ENCODE measurements around the gene AFF3. TPM values are rescaled to one million over a fixed set of nuclear protein-coding genes. Genes with fewer than 3 reads are reported as not detected.

AFF3 gene
- total RNA-seq, 1 donor from 2014 or later, result 7.3 TPM

DNA sequence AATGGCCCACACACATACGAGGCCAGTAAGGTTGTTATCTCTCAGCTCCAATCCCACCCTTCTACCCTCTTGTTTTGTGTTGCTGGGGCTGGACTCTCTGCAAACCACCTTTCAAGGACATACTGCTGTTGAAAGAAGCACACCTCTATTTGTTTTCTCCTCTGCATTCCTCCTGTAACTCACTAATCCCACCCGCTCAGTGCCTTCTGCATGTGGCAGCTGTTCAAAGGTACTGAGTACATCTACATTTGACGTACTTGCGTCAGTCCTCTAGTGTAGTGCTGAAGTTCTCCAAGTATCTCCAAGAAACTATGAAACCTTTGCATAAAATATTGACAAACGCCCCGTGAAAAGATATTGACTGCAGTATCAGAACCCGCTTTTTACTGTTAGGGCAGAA is 310.6 kb downstream of the AFF3 start:
- H3K27me3 Mint-ChIP-seq, result peaks cover 10% of the 10 kb centered on the region
- H3K4me1 Mint-ChIP-seq (ENCODE audit: low read depth), result peaks cover 2% of the 10 kb centered on the region
- TF ChIP-seq, protein P1, sequence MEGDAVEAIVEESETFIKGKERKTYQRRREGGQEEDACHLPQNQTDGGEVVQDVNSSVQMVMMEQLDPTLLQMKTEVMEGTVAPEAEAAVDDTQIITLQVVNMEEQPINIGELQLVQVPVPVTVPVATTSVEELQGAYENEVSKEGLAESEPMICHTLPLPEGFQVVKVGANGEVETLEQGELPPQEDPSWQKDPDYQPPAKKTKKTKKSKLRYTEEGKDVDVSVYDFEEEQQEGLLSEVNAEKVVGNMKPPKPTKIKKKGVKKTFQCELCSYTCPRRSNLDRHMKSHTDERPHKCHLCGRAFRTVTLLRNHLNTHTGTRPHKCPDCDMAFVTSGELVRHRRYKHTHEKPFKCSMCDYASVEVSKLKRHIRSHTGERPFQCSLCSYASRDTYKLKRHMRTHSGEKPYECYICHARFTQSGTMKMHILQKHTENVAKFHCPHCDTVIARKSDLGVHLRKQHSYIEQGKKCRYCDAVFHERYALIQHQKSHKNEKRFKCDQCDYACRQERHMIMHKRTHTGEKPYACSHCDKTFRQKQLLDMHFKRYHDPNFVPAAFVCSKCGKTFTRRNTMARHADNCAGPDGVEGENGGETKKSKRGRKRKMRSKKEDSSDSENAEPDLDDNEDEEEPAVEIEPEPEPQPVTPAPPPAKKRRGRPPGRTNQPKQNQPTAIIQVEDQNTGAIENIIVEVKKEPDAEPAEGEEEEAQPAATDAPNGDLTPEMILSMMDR (IDR thresholded peaks at IDR 0.05; ENCODE audit: unreplicated experiment), result no peak
- no peak for DNase-seq (ENCODE audit: low spot score, unreplicated experiment)
- H3K9me3 Mint-ChIP-seq (ENCODE audit: low read depth), result peaks cover 10% of the 10 kb centered on the region
- H3K27ac Mint-ChIP-seq, result no peak overlapping the region
- H3K36me3 Mint-ChIP-seq (ENCODE audit: insufficient read depth), result no peaks in the 10 kb centered on the region
- no peak overlapping the region for H3K4me3 Mint-ChIP-seq (ENCODE audit: low read depth)

DNA sequence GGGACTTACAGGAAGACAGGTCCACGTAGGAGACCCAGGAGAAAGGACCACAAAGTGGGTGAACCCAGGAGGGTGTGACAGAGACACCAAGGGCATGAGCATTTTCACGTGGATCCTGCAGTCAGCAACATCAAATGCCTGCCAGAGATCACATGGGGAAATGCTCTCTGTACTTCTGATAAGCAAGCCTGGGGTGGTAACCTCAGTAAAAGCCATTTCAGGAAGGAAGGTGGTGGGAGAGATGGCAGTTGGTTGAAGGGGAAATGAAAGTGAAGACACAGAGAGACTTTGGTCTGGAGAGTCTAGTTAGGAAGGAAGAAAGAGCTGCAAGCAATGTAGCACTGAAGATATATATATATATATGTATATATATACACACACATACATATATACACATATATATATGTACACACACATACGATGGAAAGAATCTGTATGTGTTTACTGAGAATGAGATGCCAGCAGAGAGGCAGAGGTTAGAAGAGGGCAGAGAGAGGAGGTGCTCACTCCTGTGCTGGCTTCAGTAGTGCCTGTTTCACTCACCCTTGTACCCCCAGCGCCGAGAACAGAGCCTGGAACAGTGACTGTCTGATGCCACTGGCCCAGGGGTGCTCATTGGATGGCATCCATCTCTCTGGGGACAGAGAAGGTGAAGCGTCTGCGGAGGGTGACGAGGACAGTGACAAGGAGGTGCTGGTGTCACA is 314.9 kb downstream of the AFF3 start:
- H3K9me3 Mint-ChIP-seq (ENCODE audit: low read depth), result peaks cover 2% of the 10 kb centered on the region
- no peak overlapping the region for H3K27ac Mint-ChIP-seq
- H3K4me3 Mint-ChIP-seq (ENCODE audit: low read depth), result no peak overlapping the region
- H3K4me1 Mint-ChIP-seq (ENCODE audit: low read depth), result peaks cover 7% of the 10 kb centered on the region
- DNase-seq (ENCODE audit: low spot score, unreplicated experiment), result no peak
- peaks cover 17% of the 10 kb centered on the region for H3K27me3 Mint-ChIP-seq
- TF ChIP-seq, protein P1 (IDR thresholded peaks at IDR 0.05; ENCODE audit: unreplicated experiment), result no peak
- no peaks in the 10 kb centered on the region for H3K36me3 Mint-ChIP-seq (ENCODE audit: insufficient read depth)

DNA sequence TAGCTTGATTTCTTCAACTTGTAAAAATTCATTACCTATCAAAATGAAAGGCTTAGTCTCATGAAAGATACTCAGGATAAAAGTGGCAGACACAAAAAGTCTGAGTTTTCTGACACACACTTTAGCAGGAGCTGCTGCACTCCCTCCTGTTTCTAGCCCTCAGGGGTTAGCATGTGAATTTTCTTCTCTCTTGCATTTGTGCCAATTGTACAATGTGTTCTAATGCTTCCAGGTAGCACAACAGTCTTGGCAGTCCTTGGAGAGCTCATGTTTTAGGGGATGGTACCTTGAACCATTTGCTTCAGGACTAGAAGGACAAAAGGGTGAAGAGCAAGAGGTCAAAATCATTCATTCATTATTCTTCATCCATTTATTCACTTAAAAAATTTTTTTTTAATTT is 316.8 kb downstream of the AFF3 start:
- peaks cover 9% of the 10 kb centered on the region for H3K4me1 Mint-ChIP-seq (ENCODE audit: low read depth)
- peaks cover 2% of the 10 kb centered on the region for H3K9me3 Mint-ChIP-seq (ENCODE audit: low read depth)
- H3K27ac Mint-ChIP-seq, result no peak overlapping the region
- no peaks in the 10 kb centered on the region for H3K36me3 Mint-ChIP-seq (ENCODE audit: insufficient read depth)
- no peak overlapping the region for H3K4me3 Mint-ChIP-seq (ENCODE audit: low read depth)
- DNase-seq (ENCODE audit: low spot score, unreplicated experiment), result no peak
- TF ChIP-seq, protein P1 (IDR thresholded peaks at IDR 0.05; ENCODE audit: unreplicated experiment), result no peak
- peaks cover 17% of the 10 kb centered on the region for H3K27me3 Mint-ChIP-seq

DNA sequence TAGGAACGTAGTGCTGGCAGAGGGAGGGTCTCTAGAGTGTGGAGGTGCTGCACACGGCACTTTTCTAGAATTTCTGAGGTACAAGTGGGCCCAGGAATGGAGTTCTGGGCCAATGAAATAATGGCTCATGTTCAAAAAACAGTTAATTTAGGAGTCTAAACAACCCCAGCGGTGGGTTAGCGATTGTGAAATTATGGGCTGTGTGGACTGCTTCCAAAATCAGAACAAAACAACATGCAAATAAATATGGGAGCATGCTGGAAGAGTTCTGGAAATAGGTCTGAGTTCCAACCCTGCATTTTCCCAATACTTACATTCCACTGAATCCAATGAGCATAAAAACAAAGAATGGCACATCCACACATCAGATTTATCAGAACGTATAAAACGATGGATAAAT is 317.6 kb downstream of the AFF3 start:
- DNase-seq (ENCODE audit: low spot score, unreplicated experiment), result no peak
- Mint-ChIP-seq H3K4me3 (ENCODE audit: low read depth) (no peak overlapping the region), H3K9me3 (ENCODE audit: low read depth) (peaks cover 2% of the 10 kb centered on the region), H3K27ac (no peak overlapping the region), H3K4me1 (ENCODE audit: low read depth) (peaks cover 9% of the 10 kb centered on the region), H3K27me3 (peaks cover 17% of the 10 kb centered on the region), H3K36me3 (ENCODE audit: insufficient read depth) (no peaks in the 10 kb centered on the region)
- TF ChIP-seq, protein P1 (IDR thresholded peaks at IDR 0.05; ENCODE audit: unreplicated experiment), result no peak

DNA sequence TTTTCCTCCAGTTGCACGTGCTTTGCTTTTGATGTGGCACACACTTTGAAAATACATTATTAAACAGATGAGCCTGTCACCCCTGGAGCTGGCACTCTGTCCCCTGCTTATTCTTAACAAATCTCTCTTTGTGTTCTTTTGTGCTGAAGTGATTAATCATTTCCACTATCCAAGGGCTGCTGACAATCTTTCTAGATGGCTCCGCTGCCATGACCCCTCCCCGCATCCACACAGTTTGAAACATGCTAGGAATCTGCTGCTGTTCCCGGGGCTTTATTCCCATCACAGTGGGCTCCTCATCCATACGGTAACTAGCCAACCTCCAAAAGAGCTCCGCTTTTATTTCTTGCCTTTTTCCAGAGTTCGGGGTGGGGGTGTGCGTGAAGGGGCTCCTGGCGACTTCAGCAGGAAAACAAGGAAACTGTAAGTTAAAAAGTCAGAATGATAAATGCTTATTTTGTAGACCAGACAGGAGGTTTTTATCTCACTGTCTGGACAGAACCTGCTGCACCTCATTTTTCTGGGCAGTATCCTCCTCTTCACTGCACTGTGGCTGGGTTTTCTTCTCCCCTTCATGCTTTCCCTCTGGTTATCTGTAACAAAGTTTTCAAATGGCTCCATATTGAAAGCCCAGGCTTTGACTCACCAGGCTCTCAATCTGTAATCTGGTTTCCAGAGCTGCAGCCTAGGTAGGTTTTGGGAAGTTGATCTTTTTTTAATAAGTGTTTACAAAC is 319.7 kb downstream of the AFF3 start:
- Mint-ChIP-seq H3K4me3 (ENCODE audit: low read depth) (no peak overlapping the region), H3K27ac (no peak overlapping the region), H3K36me3 (ENCODE audit: insufficient read depth) (no peaks in the 10 kb centered on the region), H3K9me3 (ENCODE audit: low read depth) (no peaks in the 10 kb centered on the region), H3K27me3 (peaks cover 13% of the 10 kb centered on the region), H3K4me1 (ENCODE audit: low read depth) (peaks cover 9% of the 10 kb centered on the region)
- no peak for DNase-seq (ENCODE audit: low spot score, unreplicated experiment)
- TF ChIP-seq, protein P1 (IDR thresholded peaks at IDR 0.05; ENCODE audit: unreplicated experiment), result no peak

Measured in progenitor cell of endocrine pancreas (in vitro differentiated cells).